H9 (cell line): ENCODE results near the gene USP6NL. TPM values are rescaled to one million over a fixed set of nuclear protein-coding genes. Genes with fewer than 3 reads are reported as not detected.

Experiments
- DNase-seq: peaks from one replicate; pipeline ENCODE4 v3.0.0-alpha.2; 2017
- H2AFZ ChIP-seq: one replicate; pipeline ENCODE4 v1.6.1; 2013; ENCODE audit warnings: mild to moderate bottlenecking, low read length, control low read depth, moderate library complexity
- H2AK5ac ChIP-seq: 2 replicates; pipeline ENCODE4 v1.6.1; 2013; ENCODE audit warnings: low read length, control low read depth, mixed read lengths; ENCODE audit not compliant: insufficient read length
- H2BK120ac ChIP-seq: one replicate; pipeline ENCODE4 v1.6.1; 2013; ENCODE audit warnings: low read depth, mild to moderate bottlenecking, low read length, control low read depth, inconsistent platforms; ENCODE audit not compliant: poor library complexity, severe bottlenecking
- H2BK12ac ChIP-seq: 2 replicates; pipeline ENCODE4 v1.6.1; 2013; ENCODE audit warnings: low read length, control low read depth, mixed read lengths, low read depth; ENCODE audit not compliant: insufficient read length
- H2BK15ac ChIP-seq: 2 replicates; pipeline ENCODE4 v1.6.1; 2013; ENCODE audit warnings: low read depth, low read length, control low read depth
- H2BK20ac ChIP-seq: one replicate; pipeline ENCODE4 v1.6.1; 2013; ENCODE audit warnings: low read depth, mild to moderate bottlenecking, low read length, control low read depth, inconsistent platforms; ENCODE audit not compliant: poor library complexity, severe bottlenecking
- H2BK5ac ChIP-seq: 2 replicates; pipeline ENCODE4 v1.6.1; 2013; ENCODE audit warnings: low read length, control low read depth, mixed read lengths; ENCODE audit not compliant: insufficient read length
- H3K14ac ChIP-seq: 2 replicates; pipeline ENCODE4 v1.6.1; 2013; ENCODE audit warnings: low read length, control low read depth; ENCODE audit not compliant: insufficient read depth
- H3K18ac ChIP-seq: 2 replicates; pipeline ENCODE4 v1.6.1; 2013; ENCODE audit warnings: low read depth, mild to moderate bottlenecking, mixed read lengths, low read length, control low read depth; ENCODE audit not compliant: insufficient read length
- H3K23ac ChIP-seq: 2 replicates; pipeline ENCODE4 v1.6.1; 2013; ENCODE audit warnings: low read length, control low read depth, mixed read lengths, low read depth; ENCODE audit not compliant: insufficient read length
- H3K23me2 ChIP-seq: 2 replicates; pipeline ENCODE4 v1.6.1; 2013; ENCODE audit warnings: low read depth, mild to moderate bottlenecking, mixed read lengths, low read length, control low read depth; ENCODE audit not compliant: insufficient read length, poor library complexity, severe bottlenecking
- H3K27ac ChIP-seq: 2 replicates; pipeline ENCODE4 v1.5.1; 2013; ENCODE audit warnings: low read length, control low read depth, mixed read lengths, low read depth; ENCODE audit not compliant: insufficient read length
- H3K27me3 ChIP-seq: 2 replicates; pipeline ENCODE4 v1.6.1; 2013; ENCODE audit warnings: low read length, control low read depth, inconsistent platforms; ENCODE audit not compliant: insufficient read depth
- H3K4ac ChIP-seq: 2 replicates; pipeline ENCODE4 v1.6.1; 2013; ENCODE audit warnings: low read depth, mild to moderate bottlenecking, control low read depth, inconsistent platforms, low read length, moderate library complexity
- H3K4me1 ChIP-seq: 2 replicates; pipeline ENCODE4 v1.6.1; 2013; ENCODE audit warnings: low read length, control low read depth, inconsistent platforms; ENCODE audit not compliant: insufficient read depth
- H3K4me2 ChIP-seq: 2 replicates; pipeline ENCODE4 v1.6.1; 2013; ENCODE audit warnings: low read length, control low read depth, mixed read lengths; ENCODE audit not compliant: insufficient read length, insufficient read depth
- H3K56ac ChIP-seq: 2 replicates; pipeline ENCODE4 v1.6.1; 2013; ENCODE audit warnings: low read depth, mild to moderate bottlenecking, mixed read lengths, low read length, control low read depth; ENCODE audit not compliant: insufficient read length
- H3K79me1 ChIP-seq: 2 replicates; pipeline ENCODE4 v1.6.1; 2013; ENCODE audit warnings: low read depth, mild to moderate bottlenecking, moderate library complexity, low read length, control low read depth, inconsistent platforms; ENCODE audit not compliant: insufficient read depth, poor library complexity, severe bottlenecking
- H3K79me2 ChIP-seq: 2 replicates; pipeline ENCODE4 v1.6.1; 2013; ENCODE audit warnings: low read length, control low read depth, inconsistent platforms; ENCODE audit not compliant: insufficient read depth
- H3K9ac ChIP-seq: 2 replicates; pipeline ENCODE4 v1.6.1; 2013; ENCODE audit warnings: low read length, control low read depth, mixed read lengths; ENCODE audit not compliant: insufficient read length; ENCODE audit errors: extremely low read depth
- H3K9me3 ChIP-seq: one replicate; pipeline ENCODE4 v1.6.1; 2013; ENCODE audit warnings: low read depth, low read length, inconsistent platforms; ENCODE audit not compliant: control insufficient read depth
- H3T11ph ChIP-seq: one replicate; pipeline ENCODE4 v1.6.1; 2013; ENCODE audit warnings: mild to moderate bottlenecking, low read length, control low read depth, inconsistent platforms
- H4K20me1 ChIP-seq: one replicate; pipeline ENCODE4 v1.6.1; 2013; ENCODE audit not compliant: control insufficient read depth, insufficient read length, insufficient read depth
- H4K5ac ChIP-seq: 2 replicates; pipeline ENCODE4 v1.6.1; 2013; ENCODE audit warnings: low read depth, mild to moderate bottlenecking, mixed read lengths, low read length, control low read depth; ENCODE audit not compliant: insufficient read length
- H4K8ac ChIP-seq: replicated peaks from 2 replicates; pipeline ENCODE4 v1.6.1; 2013; ENCODE audit warnings: low read length, control low read depth, mixed read lengths, low read depth; ENCODE audit not compliant: insufficient read length
- H4K91ac ChIP-seq: 2 replicates; pipeline ENCODE4 v1.6.1; 2013; ENCODE audit warnings: low read depth, mild to moderate bottlenecking, moderate library complexity, mixed read lengths, low read length, control low read depth; ENCODE audit not compliant: insufficient read length
- H3K27ac Mint-ChIP-seq, 3 experiments: 2 replicates in 2 of 3; 3 replicates in 1 of 3; pipeline ENCODE4 v1.8.0; 2020 to 2021; ENCODE audit warnings: mixed read lengths in 3 of 3, mild to moderate bottlenecking in 1 of 3, moderate library complexity in 1 of 3
- H3K27me3 Mint-ChIP-seq: 2 replicates; pipeline ENCODE4 v1.8.0; 2021; ENCODE audit warnings: low read depth, mild to moderate bottlenecking, moderate library complexity, mixed read lengths
- H3K36me3 Mint-ChIP-seq, 3 experiments: 2 replicates in 2 of 3; 3 replicates in 1 of 3; pipeline ENCODE4 v1.8.0; 2020 to 2021; ENCODE audit warnings: low read depth in 3 of 3, mixed read lengths in 3 of 3; ENCODE audit not compliant: insufficient read depth in 1 of 3
- H3K4me1 Mint-ChIP-seq, 2 experiments: 2 replicates each; pipeline ENCODE4 v1.8.0; 2020; ENCODE audit warnings: mixed read lengths in 2 of 2
- H3K4me3 Mint-ChIP-seq, 2 experiments: 2 replicates in 1 of 2; 3 replicates in 1 of 2; pipeline ENCODE4 v1.8.0; 2020 to 2021; ENCODE audit warnings: mild to moderate bottlenecking in 2 of 2, mixed read lengths in 2 of 2, moderate library complexity in 1 of 2
- H3K9me3 Mint-ChIP-seq, 2 experiments: 2 replicates in 1 of 2; 3 replicates in 1 of 2; pipeline ENCODE4 v1.8.0; 2020; ENCODE audit warnings: mild to moderate bottlenecking in 2 of 2, mixed read lengths in 2 of 2, moderate library complexity in 1 of 2
- WGBS: extraction: QIAGEN DNeasy Blood & Tissue Kit; methylation state at CpG from one replicate; pipeline ENCODE4 v1.1.7; 2013; ENCODE audit warnings: missing lambda C conversion rate, low lambda C conversion rate, mixed read lengths; ENCODE audit not compliant: insufficient read length; ENCODE audit errors: extremely low coverage; 5-methylcytosine and 5-hydroxymethylcytosine counted together
- total RNA-seq: library from RNA; stranded (reverse); gene quantifications from 2 replicates; pipeline ENCODE4 v1.2.1, GENCODE V29; 2021
- TF ChIP-seq, protein P1 (sequence below): fragments of 200-600 bp; sonication (generic); conservative IDR thresholded peaks from 3 replicates; pipeline ENCODE4 v1.8.0; 2021; ENCODE audit warnings: antibody characterized with exemption, mild to moderate bottlenecking

The USP6NL gene
- total RNA-seq, 1 experiment from 2014 or later, result 28.3 TPM

- H3K9ac ChIP-seq, result no peak overlapping the region
- H3K79me1 ChIP-seq, result peaks cover 5% of the 10 kb centered on the region
- H3K56ac ChIP-seq, result no peak overlapping the region
- no CpG with 5 or more reads among the region's 1 CpG for WGBS
- Mint-ChIP-seq H3K27ac (peak overlapping the region in 1 of 3 experiments; percentile 78; a peak in 1 of 7 replicates), H3K36me3 (no peaks in the 10 kb centered on the region), H3K9me3 (no peaks in the 10 kb centered on the region), H3K4me1 (peaks cover 37 to 42% of the 10 kb centered on the region in 2 experiments), H3K27me3 (no peaks in the 10 kb centered on the region), H3K4me3 (no peak overlapping the region)
- H2BK15ac ChIP-seq, result no peak overlapping the region
- no peak overlapping the region for H2BK5ac ChIP-seq
- DNase-seq, result no peak
- no peak overlapping the region for H2BK20ac ChIP-seq
- no peak overlapping the region for H3K14ac ChIP-seq
- H2AK5ac ChIP-seq, result no peak overlapping the region
- no peak overlapping the region for H4K8ac ChIP-seq
- no peak overlapping the region for H3K27ac ChIP-seq
- no peak overlapping the region for H4K5ac ChIP-seq
- no peak overlapping the region for H3T11ph ChIP-seq
- H3K79me2 ChIP-seq, result peaks cover 4% of the 10 kb centered on the region; the same call in 1 of the 2 replicates
- no peak overlapping the region for H2BK12ac ChIP-seq
- H3K4ac ChIP-seq, result no peak overlapping the region
- H2BK120ac ChIP-seq, result no peak overlapping the region
- no peak overlapping the region for H2AFZ ChIP-seq
- no peaks in the 10 kb centered on the region for H3K9me3 ChIP-seq
- H3K4me1 ChIP-seq, result peaks cover 4% of the 10 kb centered on the region; the same call in 1 of the 2 replicates
- H3K18ac ChIP-seq, result no peak overlapping the region
- TF ChIP-seq, protein P1, sequence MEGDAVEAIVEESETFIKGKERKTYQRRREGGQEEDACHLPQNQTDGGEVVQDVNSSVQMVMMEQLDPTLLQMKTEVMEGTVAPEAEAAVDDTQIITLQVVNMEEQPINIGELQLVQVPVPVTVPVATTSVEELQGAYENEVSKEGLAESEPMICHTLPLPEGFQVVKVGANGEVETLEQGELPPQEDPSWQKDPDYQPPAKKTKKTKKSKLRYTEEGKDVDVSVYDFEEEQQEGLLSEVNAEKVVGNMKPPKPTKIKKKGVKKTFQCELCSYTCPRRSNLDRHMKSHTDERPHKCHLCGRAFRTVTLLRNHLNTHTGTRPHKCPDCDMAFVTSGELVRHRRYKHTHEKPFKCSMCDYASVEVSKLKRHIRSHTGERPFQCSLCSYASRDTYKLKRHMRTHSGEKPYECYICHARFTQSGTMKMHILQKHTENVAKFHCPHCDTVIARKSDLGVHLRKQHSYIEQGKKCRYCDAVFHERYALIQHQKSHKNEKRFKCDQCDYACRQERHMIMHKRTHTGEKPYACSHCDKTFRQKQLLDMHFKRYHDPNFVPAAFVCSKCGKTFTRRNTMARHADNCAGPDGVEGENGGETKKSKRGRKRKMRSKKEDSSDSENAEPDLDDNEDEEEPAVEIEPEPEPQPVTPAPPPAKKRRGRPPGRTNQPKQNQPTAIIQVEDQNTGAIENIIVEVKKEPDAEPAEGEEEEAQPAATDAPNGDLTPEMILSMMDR, result no peak
- H4K20me1 ChIP-seq, result no peaks in the 10 kb centered on the region
- H3K4me2 ChIP-seq, result no peak overlapping the region
- H3K27me3 ChIP-seq, result no peaks in the 10 kb centered on the region
- no peak overlapping the region for H4K91ac ChIP-seq
- H3K23me2 ChIP-seq, result no peaks in the 10 kb centered on the region
- H3K23ac ChIP-seq, result no peak overlapping the region
Measured at GRCh38 chr10:11536228-11536627, 75.2 kb downstream of the USP6NL start.
